Measurements from ENCODE around the gene KCNAB1. TPM values are rescaled to one million over a fixed set of nuclear protein-coding genes. Genes with fewer than 3 reads are reported as not detected.

KCNAB1 gene
- total RNA-seq, 1 experiment from 2014 or later, result not detected

GRCh38 chr3:156378871-156379270, 258.5 kb downstream of the KCNAB1 start:
- CTCF ChIA-PET, result no interaction called here
- TF ChIP-seq EZH2 (IDR thresholded peaks at IDR 0.05; ENCODE audit: borderline replicate concordance, low read depth, low read length, poor library complexity, severe bottlenecking) (no peak), CTCF (conservative IDR thresholded peaks at IDR 0.05; ENCODE audit: low read depth, low read length) (no peak)
- Histone ChIP-seq H3K27ac (ENCODE audit: low read depth, low read length, poor library complexity, severe bottlenecking) (no peak overlapping the region), H3K36me3 (ENCODE audit: insufficient read depth, low read length, poor library complexity, severe bottlenecking) (no peaks in the 10 kb centered on the region), H3K4me1 (ENCODE audit: insufficient read depth, low read length, poor library complexity, severe bottlenecking) (no peaks in the 10 kb centered on the region), H3K9me3 (ENCODE audit: low read depth, low read length, poor library complexity, severe bottlenecking) (no peaks in the 10 kb centered on the region), H3K4me3 (ENCODE audit: low read depth, low read length, poor library complexity, severe bottlenecking) (no peak overlapping the region), H3K27me3 (replicated peaks; ENCODE audit: insufficient read depth, low read depth, low read length, poor library complexity) (no peaks in the 10 kb centered on the region)
- no peak for DNase-seq (ENCODE audit: low spot score)
- intact Hi-C loops (cut with micrococcal nuclease; ENCODE audit: unreplicated experiment), result no loop called here
- POLR2A ChIA-PET (ENCODE audit: low non-redundant PET), result interaction anchor here (0.5 kb wide), 1 partner anchor 1173 kb away, joined by 3 read pairs; no protein-coding TSS in a partner anchor
- BruUV-seq (replicated peaks), result no TSS peak

DNA sequence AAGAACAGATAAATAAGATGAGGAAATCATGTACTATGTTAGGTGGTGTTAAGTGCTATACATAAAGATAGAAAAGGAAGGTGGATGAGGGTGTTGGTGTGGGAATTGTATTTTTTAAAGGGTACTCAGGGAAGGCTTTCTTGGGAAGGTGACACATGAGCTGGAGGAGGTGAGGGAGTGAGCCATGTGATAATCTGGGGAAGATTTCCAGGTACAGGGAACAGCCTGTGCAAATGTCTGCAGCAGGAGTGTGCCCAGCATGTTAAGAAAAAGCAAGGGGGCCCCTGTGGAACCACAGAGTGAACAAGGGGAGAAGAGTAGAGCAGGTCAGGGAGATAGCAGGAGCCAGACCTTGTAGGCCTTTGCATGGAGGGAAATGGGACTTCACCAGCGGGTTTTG, 258.9 kb downstream of the KCNAB1 start:
- ChIA-PET CTCF (no interaction called here), POLR2A (ENCODE audit: low non-redundant PET) (interaction anchor here (0.5 kb wide), 1 partner anchor 1173 kb away, joined by 3 read pairs; no protein-coding TSS in a partner anchor)

DNA sequence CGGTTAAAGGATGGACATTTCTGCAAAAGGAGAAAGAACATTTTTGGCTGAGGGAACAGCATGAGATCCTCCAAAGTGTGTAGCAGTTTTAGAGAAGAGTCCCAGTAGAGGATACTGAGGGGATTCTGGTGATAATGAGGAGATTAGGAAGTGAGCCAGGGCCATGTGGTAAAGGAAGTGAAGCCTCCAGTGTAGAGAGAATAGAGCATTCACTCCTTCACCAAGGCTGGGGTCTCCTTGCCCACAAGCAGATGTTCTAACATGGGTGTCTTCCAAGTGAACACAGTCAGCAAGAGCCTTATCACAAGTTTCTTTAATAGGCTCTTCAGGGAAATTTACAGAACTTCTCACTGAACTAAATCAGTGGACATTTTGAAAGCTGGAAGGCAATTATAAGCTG, 260.9 kb downstream of the KCNAB1 start:
- Histone ChIP-seq H3K36me3 (ENCODE audit: insufficient read depth, low read length, poor library complexity, severe bottlenecking) (no peaks in the 10 kb centered on the region), H3K4me3 (ENCODE audit: low read depth, low read length, poor library complexity, severe bottlenecking) (no peak overlapping the region), H3K27me3 (replicated peaks; ENCODE audit: insufficient read depth, low read depth, low read length, poor library complexity) (no peaks in the 10 kb centered on the region), H3K9me3 (ENCODE audit: low read depth, low read length, poor library complexity, severe bottlenecking) (no peaks in the 10 kb centered on the region), H3K4me1 (ENCODE audit: insufficient read depth, low read length, poor library complexity, severe bottlenecking) (no peaks in the 10 kb centered on the region), H3K27ac (ENCODE audit: low read depth, low read length, poor library complexity, severe bottlenecking) (no peak overlapping the region)
- intact Hi-C loops (cut with micrococcal nuclease; ENCODE audit: unreplicated experiment), result loop anchor here (5.0 kb wide), 2 partner anchors 126 to 751 kb away; no protein-coding TSS in a partner anchor
- DNase-seq (ENCODE audit: low spot score), result no peak
- no peak for TF ChIP-seq EZH2 (IDR thresholded peaks at IDR 0.05; ENCODE audit: borderline replicate concordance, low read depth, low read length, poor library complexity, severe bottlenecking)
- no peak for TF ChIP-seq CTCF (conservative IDR thresholded peaks at IDR 0.05; ENCODE audit: low read depth, low read length)
- POLR2A ChIA-PET (ENCODE audit: low non-redundant PET), result no interaction called here
- CTCF ChIA-PET, result interaction anchor here (1.3 to 2.2 kb wide), 4 partner anchors 13 to 231 kb away, joined by 3 to 12 read pairs (median 8); no protein-coding TSS in a partner anchor
- no TSS peak for BruUV-seq (replicated peaks)

More for the DNA sequence above, 258.9 kb downstream of the KCNAB1 start:
- Histone ChIP-seq H3K4me1 (ENCODE audit: insufficient read depth, low read length, poor library complexity, severe bottlenecking) (no peaks in the 10 kb centered on the region), H3K36me3 (ENCODE audit: insufficient read depth, low read length, poor library complexity, severe bottlenecking) (no peaks in the 10 kb centered on the region), H3K27ac (ENCODE audit: low read depth, low read length, poor library complexity, severe bottlenecking) (no peak overlapping the region), H3K9me3 (ENCODE audit: low read depth, low read length, poor library complexity, severe bottlenecking) (no peaks in the 10 kb centered on the region), H3K4me3 (ENCODE audit: low read depth, low read length, poor library complexity, severe bottlenecking) (no peak overlapping the region), H3K27me3 (replicated peaks; ENCODE audit: insufficient read depth, low read depth, low read length, poor library complexity) (no peaks in the 10 kb centered on the region)
- no TSS peak for BruUV-seq (replicated peaks)
- TF ChIP-seq EZH2 (IDR thresholded peaks at IDR 0.05; ENCODE audit: borderline replicate concordance, low read depth, low read length, poor library complexity, severe bottlenecking) (no peak), CTCF (conservative IDR thresholded peaks at IDR 0.05; ENCODE audit: low read depth, low read length) (no peak)
- intact Hi-C loops (cut with micrococcal nuclease; ENCODE audit: unreplicated experiment), result no loop called here
- DNase-seq (ENCODE audit: low spot score), result no peak
